ENCODE data around the gene MFSD8. TPM values are rescaled to one million over a fixed set of nuclear protein-coding genes. Genes with fewer than 3 reads are reported as not detected.

Gene MFSD8
- total and polyA plus RNA-seq, 12 donors = 2.6 to 74.6 (median 20.8) TPM

DNA sequence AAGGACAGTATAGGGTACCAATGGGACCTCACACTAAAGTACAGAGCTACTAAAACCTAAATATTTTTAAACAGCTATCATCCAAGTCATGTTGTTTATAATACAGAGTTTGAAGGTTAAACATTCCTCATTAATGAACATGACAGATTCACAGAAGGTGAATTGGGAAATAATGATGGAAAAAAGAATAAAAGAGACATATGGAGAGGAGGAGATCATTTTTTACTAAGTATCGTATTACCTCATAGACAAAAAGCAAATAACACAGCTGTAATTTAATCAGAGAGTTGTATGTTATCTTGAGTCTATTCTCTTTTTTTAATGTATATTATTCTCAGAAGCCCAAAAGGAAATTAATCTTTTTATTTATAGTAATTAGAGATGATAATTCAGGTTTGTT lies 76.4 kb downstream of the MFSD8 start:
- Histone ChIP-seq H3K4me1 (replicated peaks in 1 of 2) (no peaks in the 10 kb centered on the region), H3K27ac (no peak overlapping the region), H3K27me3 (no peaks in the 10 kb centered on the region), H3K36me3 (replicated peaks in 1 of 2) (no peaks in the 10 kb centered on the region), H3K9me3 (replicated peaks in 1 of 3) (no peaks in the 10 kb centered on the region), H3K4me3 (no peak overlapping the region)
- no peak for DNase-seq
- TF ChIP-seq, protein P1, sequence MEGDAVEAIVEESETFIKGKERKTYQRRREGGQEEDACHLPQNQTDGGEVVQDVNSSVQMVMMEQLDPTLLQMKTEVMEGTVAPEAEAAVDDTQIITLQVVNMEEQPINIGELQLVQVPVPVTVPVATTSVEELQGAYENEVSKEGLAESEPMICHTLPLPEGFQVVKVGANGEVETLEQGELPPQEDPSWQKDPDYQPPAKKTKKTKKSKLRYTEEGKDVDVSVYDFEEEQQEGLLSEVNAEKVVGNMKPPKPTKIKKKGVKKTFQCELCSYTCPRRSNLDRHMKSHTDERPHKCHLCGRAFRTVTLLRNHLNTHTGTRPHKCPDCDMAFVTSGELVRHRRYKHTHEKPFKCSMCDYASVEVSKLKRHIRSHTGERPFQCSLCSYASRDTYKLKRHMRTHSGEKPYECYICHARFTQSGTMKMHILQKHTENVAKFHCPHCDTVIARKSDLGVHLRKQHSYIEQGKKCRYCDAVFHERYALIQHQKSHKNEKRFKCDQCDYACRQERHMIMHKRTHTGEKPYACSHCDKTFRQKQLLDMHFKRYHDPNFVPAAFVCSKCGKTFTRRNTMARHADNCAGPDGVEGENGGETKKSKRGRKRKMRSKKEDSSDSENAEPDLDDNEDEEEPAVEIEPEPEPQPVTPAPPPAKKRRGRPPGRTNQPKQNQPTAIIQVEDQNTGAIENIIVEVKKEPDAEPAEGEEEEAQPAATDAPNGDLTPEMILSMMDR (IDR thresholded peaks at IDR 0.05) = no peak
- TF ChIP-seq POLR2A (IDR thresholded peaks at IDR 0.05) = no peak
- intact Hi-C loops (cut with DNase I) = no loop called here
- 89 to 98% (median 96%) methylated on average over 1 of the region's 1 CpG for WGBS, 4 donors

DNA sequence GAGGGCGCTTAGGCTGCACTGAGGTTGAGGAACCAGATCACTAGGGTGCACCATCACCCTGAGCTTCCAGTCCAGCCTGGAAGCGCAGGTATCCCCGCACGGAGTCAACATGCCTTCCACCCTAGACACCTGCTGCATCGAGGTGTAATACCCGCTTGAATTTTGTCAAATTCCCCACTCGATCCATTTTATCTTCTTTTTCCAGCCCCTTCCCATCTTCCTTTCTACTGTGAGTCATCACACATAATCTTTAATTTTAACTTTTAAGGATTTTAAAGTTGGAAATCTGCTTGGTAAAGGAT lies 83.5 kb downstream of the MFSD8 start:
- intact Hi-C loops (cut with DNase I) = no loop called here
- H3K36me3 ChIP-seq (replicated peaks in 1 of 2) = no peaks in the 10 kb centered on the region
- 2 to 3% (median 3%) methylated on average over 6 to 7 of the region's 7 CpGs for WGBS, 4 donors
- H3K4me1 ChIP-seq (replicated peaks in 1 of 2) = peaks cover 0 to 14% of the 10 kb centered on the region in 2 donors
- no peak for DNase-seq
- no peak overlapping the region for H3K27ac ChIP-seq
- H3K4me3 ChIP-seq = peak overlapping the region in 2 of 4 donors; percentile 75 to 79
- H3K9me3 ChIP-seq (replicated peaks in 1 of 3) = no peaks in the 10 kb centered on the region
- H3K27me3 ChIP-seq = no peaks in the 10 kb centered on the region
- TF ChIP-seq, protein P1 (IDR thresholded peaks at IDR 0.05) = no peak
- TF ChIP-seq POLR2A (IDR thresholded peaks at IDR 0.05) = no peak

DNA sequence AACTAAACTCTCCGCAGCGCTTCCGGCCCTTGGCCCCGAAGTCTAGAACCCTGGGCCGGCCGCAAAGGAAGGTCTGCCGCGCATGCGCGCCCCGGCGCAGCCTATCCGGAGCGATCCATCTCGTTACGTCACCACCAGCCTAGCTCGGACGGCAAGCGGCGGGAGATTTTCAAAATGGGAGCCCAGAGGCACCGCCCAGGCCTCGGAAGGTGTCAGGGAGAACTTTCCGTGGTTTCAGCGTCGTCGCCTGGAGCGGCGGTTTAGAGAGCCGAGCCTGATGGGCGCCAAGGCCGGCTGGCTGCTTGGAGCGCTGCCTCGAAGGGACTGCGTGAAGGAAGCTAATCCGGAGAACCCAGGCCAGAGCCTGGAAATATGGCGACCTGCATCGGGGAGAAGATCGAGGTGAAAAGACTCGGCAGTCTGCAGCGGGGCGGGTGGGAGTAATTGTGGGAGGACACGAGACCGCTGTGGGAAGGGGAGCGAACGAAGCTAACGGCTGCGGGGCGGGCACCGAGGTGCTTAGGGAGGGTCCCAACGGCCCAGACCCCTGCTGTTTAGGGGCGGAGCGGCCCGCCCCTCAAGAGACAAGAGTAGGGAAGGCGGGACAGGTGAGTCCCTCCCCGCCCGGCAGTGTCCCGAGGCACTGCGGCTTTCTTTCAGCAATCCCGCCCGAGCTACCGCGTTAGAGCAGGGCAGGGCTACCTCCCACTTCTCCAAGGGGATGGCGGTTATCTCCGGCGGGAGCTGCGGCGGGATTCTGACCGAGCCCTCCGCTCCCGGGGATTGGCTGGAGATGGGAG lies 84.0 kb downstream of the MFSD8 start, which contains the start of gene PLK4:
Gene PLK4, plus strand, starts transcription at position 131 of the 800 bp plus-strand sequence. Its CDS starts 242 bp downstream, at position 373.
- intact Hi-C loops (cut with DNase I) = no loop called here
- Histone ChIP-seq H3K27ac (peak within 1 kb of the TSS; percentile 52 to 88 (median 76)), H3K27me3 (no peaks in the 10 kb centered on the region), H3K9me3 (replicated peaks in 1 of 3) (no peaks in the 10 kb centered on the region), H3K36me3 (replicated peaks in 1 of 2) (no peaks in the 10 kb centered on the region), H3K4me3 (peak within 1 kb of the TSS; percentile 63 to 95 (median 77)), H3K4me1 (replicated peaks in 1 of 2) (peaks cover 0 to 14% of the 10 kb centered on the region in 2 donors)
- WGBS, 4 donors = 0 to 1% (median 0%) methylated on average over 21 to 70 of the region's 70 CpGs
- peak; percentile 44 to 93 for TF ChIP-seq POLR2A (IDR thresholded peaks at IDR 0.05)
- TF ChIP-seq, protein P1 (IDR thresholded peaks at IDR 0.05) = no peak
- DNase-seq = peak; percentile 96 to 98 (median 97)

DNA sequence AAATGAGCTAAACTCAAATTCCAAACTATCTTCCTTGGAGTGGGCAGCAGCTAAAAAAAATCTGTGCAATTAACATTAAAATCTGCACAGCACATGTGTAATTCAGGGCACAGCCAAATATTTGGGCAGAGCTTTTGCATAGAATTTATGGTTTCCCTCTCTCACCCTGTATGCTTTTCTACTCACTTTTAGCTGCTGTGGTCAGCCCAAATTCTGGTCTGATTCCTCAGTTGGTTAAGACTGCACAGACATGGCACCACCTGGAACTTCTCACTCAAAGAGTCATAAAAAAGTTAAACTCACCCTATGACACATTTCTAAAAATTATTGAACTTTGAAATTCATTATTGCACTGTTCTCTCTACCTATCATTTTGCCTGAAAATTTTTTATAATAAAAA lies 89.2 kb downstream of the MFSD8 start:
- intact Hi-C loops (cut with DNase I) = loop anchor here in 1 of 2 donors (10.0 kb wide), 1 partner anchor 89 kb away; the partner anchor contains the start of genes ABHD18 and MFSD8

More for the DNA sequence above, 89.2 kb downstream of the MFSD8 start:
- H3K36me3 ChIP-seq (replicated peaks in 1 of 2) = no peaks in the 10 kb centered on the region
- H3K4me1 ChIP-seq (replicated peaks in 1 of 2) = peaks cover 5 to 13% of the 10 kb centered on the region in 2 donors
- H3K27ac ChIP-seq = no peak overlapping the region
- H3K27me3 ChIP-seq = no peaks in the 10 kb centered on the region
- no peaks in the 10 kb centered on the region for H3K9me3 ChIP-seq (replicated peaks in 1 of 3)
- TF ChIP-seq, protein P1 (IDR thresholded peaks at IDR 0.05) = no peak
- TF ChIP-seq POLR2A (IDR thresholded peaks at IDR 0.05) = no peak
- no peak overlapping the region for H3K4me3 ChIP-seq
- DNase-seq = no peak

All from adrenal gland (tissue), 12 donors.